HCT116 (cell line): ENCODE measurements around the gene PEX10. TPM values are rescaled to one million over a fixed set of nuclear protein-coding genes. Genes with fewer than 3 reads are reported as not detected.

Experiments
- ATAC-seq: fragments of 200-7000 bp; cut with Tn5 transposase; 2 replicates; pipeline ENCODE4 v1.9.1; 2020; ENCODE audit warnings: mild to moderate bottlenecking, moderate library complexity
- BruUV-seq: library from RNA; stranded (reverse); fragments of 400-500 nt; replicated peaks from 2 replicates; lab custom pipeline; 2021; lab: Mats Ljungman, UMichigan
- CTCF ChIA-PET: fragments of 300-600 bp; sonication (Branson Sonifier 250); formaldehyde crosslinking; loops from one replicate; lab custom pipeline; 2021; ENCODE audit warnings: antibody characterized with exemption; lab: Charles Lee
- POLR2A ChIA-PET: fragments of 300-600, 350-600 bp; sonication (Branson Sonifier 250); formaldehyde crosslinking; loops from one replicate; lab custom pipeline; 2021; ENCODE audit warnings: antibody characterized with exemption; lab: Charles Lee
- RAD21 ChIA-PET, 2 experiments: fragments of 300-600 bp; sonication (Branson Sonifier 250); formaldehyde crosslinking; loops; one replicate each; lab custom pipeline; 2023; ENCODE audit warnings: low total read pairs in 2 of 2; ENCODE audit not compliant: uncharacterized antibody in 2 of 2, unreplicated experiment in 2 of 2, low non-redundant PET in 1 of 2; lab: Charles Lee
- DNase-seq: peaks from one replicate; pipeline ENCODE4 v3.0.0-alpha.2; 2010; ENCODE audit warnings: low read depth, low spot score
- H2AFZ ChIP-seq: fragments of 200-600 bp; shearing (Covaris generic), sonication (generic); 2 replicates; pipeline ENCODE4 v1.6.1; 2017; ENCODE audit warnings: low read depth, mixed run types, mixed read lengths, antibody characterized with exemption, low read length; ENCODE audit not compliant: poor library complexity, severe bottlenecking
- H3K27ac ChIP-seq: 2 replicates; pipeline ENCODE4 v1.5.1; 2012; ENCODE audit warnings: low read depth, low read length
- H3K27me3 ChIP-seq: fragments of 200-600 bp; sonication (generic); 2 replicates; pipeline ENCODE4 v1.6.1; 2016; ENCODE audit warnings: mixed run types, low read length, mixed read lengths; ENCODE audit not compliant: insufficient read depth
- H3K36me3 ChIP-seq, 2 experiments: fragments of 200-500 bp in 1 of 2; fragments of 200-600 bp in 1 of 2; sonication (Bioruptor generic) in 1 of 2; sonication (generic) in 1 of 2; 2 replicates each; pipeline versions ENCODE4 v1.5.1 to v1.6.1; 2014 to 2016; ENCODE audit warnings: low read length in 2 of 2, inconsistent platforms in 1 of 2, mixed read lengths in 1 of 2, mixed run types in 1 of 2; ENCODE audit not compliant: insufficient read depth in 2 of 2, control insufficient read depth in 1 of 2
- H3K4me1 ChIP-seq, 2 experiments: fragments of 200-600 bp in 1 of 2; sonication (generic) in 1 of 2; 2 replicates each; pipeline versions ENCODE4 v1.5.1 to v1.6.1; 2012 to 2017; ENCODE audit warnings: low read length in 2 of 2, inconsistent platforms in 1 of 2, mild to moderate bottlenecking in 1 of 2, mixed read lengths in 1 of 2, mixed run types in 1 of 2, moderate library complexity in 1 of 2; ENCODE audit not compliant: insufficient read depth in 2 of 2, control insufficient read depth in 1 of 2
- H3K4me2 ChIP-seq: fragments of 200-600 bp; sonication (generic); 2 replicates; pipeline ENCODE4 v1.6.1; 2017; ENCODE audit warnings: mixed run types, low read length, mixed read lengths
- H3K4me3 ChIP-seq, 2 experiments: fragments of 200-600 bp in 1 of 2; sonication (generic) in 1 of 2; replicated peaks in 1 of 2; 2 replicates each; pipeline ENCODE4 v1.5.1; 2011 to 2016; ENCODE audit warnings: low read length in 2 of 2, control low read depth in 1 of 2, low read depth in 1 of 2, mild to moderate bottlenecking in 1 of 2, mixed read lengths in 1 of 2, mixed run types in 1 of 2
- H3K79me2 ChIP-seq: fragments of 200-600 bp; sonication (generic); 2 replicates; pipeline ENCODE4 v1.6.1; 2017; ENCODE audit warnings: mild to moderate bottlenecking, mixed run types, low read length, moderate library complexity, mixed read lengths; ENCODE audit not compliant: insufficient read depth
- H3K9ac ChIP-seq: fragments of 200-600 bp; sonication (generic); 2 replicates; pipeline ENCODE4 v1.6.1; 2016; ENCODE audit warnings: low read length, mixed read lengths
- H3K9me2 ChIP-seq: fragments of 200-600 bp; sonication (generic), shearing (Covaris generic); 2 replicates; pipeline ENCODE4 v1.6.1; 2017; ENCODE audit warnings: mixed run types, mild to moderate bottlenecking, moderate library complexity; ENCODE audit not compliant: insufficient read depth
- H3K9me3 ChIP-seq, 2 experiments: fragments of 200-500 bp in 1 of 2; fragments of 200-600 bp in 1 of 2; sonication (Bioruptor generic) in 1 of 2; sonication (generic) in 1 of 2; 2 replicates each; pipeline ENCODE4 v1.6.1; 2014 to 2017; ENCODE audit warnings: low read length in 2 of 2, mixed read lengths in 2 of 2, inconsistent platforms in 1 of 2, low read depth in 1 of 2, mild to moderate bottlenecking in 1 of 2, mixed run types in 1 of 2, moderate library complexity in 1 of 2; ENCODE audit not compliant: control insufficient read depth in 1 of 2, insufficient read depth in 1 of 2
- H4K20me1 ChIP-seq: fragments of 200-600 bp; sonication (generic), shearing (Covaris generic); 2 replicates; pipeline ENCODE4 v1.6.1; 2017; ENCODE audit warnings: mixed run types, mild to moderate bottlenecking, moderate library complexity; ENCODE audit not compliant: insufficient read depth
- ATF3 ChIP-seq: IDR thresholded peaks from 2 replicates; pipeline ENCODE4 v1.6.1; 2012
- CBX3 ChIP-seq: IDR thresholded peaks from 2 replicates; pipeline ENCODE4 v1.6.1; 2012; ENCODE audit warnings: low read depth
- CEBPB ChIP-seq: IDR thresholded peaks from 2 replicates; pipeline ENCODE4 v1.6.1; 2012; ENCODE audit warnings: low read depth
- CTCF ChIP-seq, 3 experiments: fragments of 200-600 bp in 1 of 3; sonication (generic) in 1 of 3; IDR thresholded peaks in 2 of 3; conservative IDR thresholded peaks in 1 of 3; 2 replicates each; pipeline ENCODE4 v1.5.1; 2012 to 2017; ENCODE audit warnings: low read depth in 2 of 3, low read length in 2 of 3, antibody characterized with exemption in 1 of 3, borderline replicate concordance in 1 of 3, control low read depth in 1 of 3, mild to moderate bottlenecking in 1 of 3, mixed read lengths in 1 of 3, mixed run types in 1 of 3, moderate library complexity in 1 of 3; ENCODE audit not compliant: insufficient read depth in 1 of 3
- EGR1 ChIP-seq: IDR thresholded peaks from 2 replicates; pipeline ENCODE4 v1.6.1; 2012; ENCODE audit warnings: low read depth
- EZH2phosphoT487 ChIP-seq: fragments of 200-600 bp; IDR thresholded peaks from 2 replicates; pipeline ENCODE4 v1.6.1; 2018; ENCODE audit warnings: antibody characterized with exemption, borderline replicate concordance
- FOSL1 ChIP-seq: IDR thresholded peaks from 2 replicates; pipeline ENCODE4 v1.6.1; 2012; ENCODE audit warnings: low read depth
- JUND ChIP-seq: IDR thresholded peaks from 2 replicates; pipeline ENCODE4 v1.6.1; 2012
- POLR2A ChIP-seq: IDR thresholded peaks from 2 replicates; pipeline ENCODE4 v1.7.0; 2011; ENCODE audit warnings: borderline replicate concordance; ENCODE audit not compliant: insufficient read depth, insufficient read length; ENCODE audit errors: extremely low read depth
- RAD21 ChIP-seq: IDR thresholded peaks from 2 replicates; pipeline ENCODE4 v1.6.1; 2012; ENCODE audit warnings: low read depth, mild to moderate bottlenecking
- REST ChIP-seq: IDR thresholded peaks from 2 replicates; pipeline ENCODE4 v1.6.1; 2012; ENCODE audit warnings: low read depth
- SP1 ChIP-seq: IDR thresholded peaks from 2 replicates; pipeline ENCODE4 v1.6.1; 2012; ENCODE audit warnings: low read depth
- TCF7L2 ChIP-seq: IDR thresholded peaks from 2 replicates; pipeline ENCODE4 v1.7.0; 2011; ENCODE audit warnings: borderline replicate concordance, inconsistent platforms; ENCODE audit not compliant: insufficient read depth, insufficient read length; ENCODE audit errors: extremely low read depth
- YY1 ChIP-seq: IDR thresholded peaks from 2 replicates; pipeline ENCODE4 v1.6.1; 2011; ENCODE audit warnings: low read length, low read depth, moderate library complexity, mild to moderate bottlenecking; ENCODE audit not compliant: insufficient replicate concordance; ENCODE audit errors: extremely low read depth
- ZBTB33 ChIP-seq: IDR thresholded peaks from 2 replicates; pipeline ENCODE4 v1.6.1; 2011; ENCODE audit warnings: mild to moderate bottlenecking, low read length, moderate library complexity; ENCODE audit not compliant: insufficient replicate concordance; ENCODE audit errors: extremely low read depth
- ZFX ChIP-seq: fragments of 450-650 bp; IDR thresholded peaks from 2 replicates; pipeline ENCODE4 v1.6.1; 2017
- ZNF274 ChIP-seq: fragments of 200-500 bp; sonication (Bioruptor generic); IDR thresholded peaks from 2 replicates; pipeline ENCODE4 v1.6.1; 2014; ENCODE audit warnings: mild to moderate bottlenecking, low read depth, low read length, inconsistent platforms
- intact Hi-C: fragments of 100-400 bp; cut with micrococcal nuclease; formaldehyde crosslinking; loops from 2 replicates; pipeline ENCODE4 v1.10.0; 2022
- total RNA-seq: library from RNA; stranded (reverse); gene quantifications from one replicate; pipeline ENCODE4 v1.2.1, GENCODE V29; 2021; ENCODE audit not compliant: unreplicated experiment

PEX10 gene
- total RNA-seq, 1 experiment from 2014 or later, result 27.9 TPM

GRCh38 chr1:2391041-2391930 lies 21.1 kb downstream of the PEX10 start, which contains the start of the genes MORN1 and RER1:
MORN1 (minus strand) TSS chr1:2391554; CDS start chr1:2391533, 21 bp downstream.
RER1 (plus strand) TSS chr1:2391841; CDS start chr1:2395791, 3,950 bp downstream.
- Histone ChIP-seq H4K20me1 (0 out of 2 replicates have a peak, but pooled peaks cover 7% of the 10 kb centered on the region), H3K27me3 (no peaks in the 10 kb centered on the region), H3K79me2 (peaks cover 65% of the 10 kb centered on the region), H2AFZ (no peak within 1 kb of the TSS), H3K4me3 (peak within 1 kb of the TSS; percentile 92 to 99), H3K27ac (peak within 1 kb of the TSS; percentile 85), H3K4me2 (peak within 1 kb of the TSS; percentile 96), H3K9me2 (no peaks in the 10 kb centered on the region), H3K36me3 (peaks cover 17 to 26% of the 10 kb centered on the region in 2 experiments), H3K4me1 (peaks cover 17 to 25% of the 10 kb centered on the region in 2 experiments), H3K9me3 (no peaks in the 10 kb centered on the region), H3K9ac (peak within 1 kb of the TSS; percentile 94)
- intact Hi-C loops, result no loop called here
- BruUV-seq, result no TSS peak
- ChIA-PET CTCF (interaction anchor here (1.0 to 2.2 kb wide), 6 partner anchors 9 to 251 kb away, joined by 3 to 16 read pairs (median 5); partner anchors contain the start of gene FAAP20), POLR2A (interaction anchor here (0.6 to 1.5 kb wide), 5 partner anchors 9 to 201 kb away, joined by 3 to 7 read pairs (median 4); partner anchors contain the start of gene FAAP20), RAD21 (interaction anchor here (0.7 to 1.1 kb wide), 4 partner anchors 9 to 196 kb away, joined by 3 to 5 read pairs (median 4); partner anchors contain the start of gene FAAP20 (in 1 of the 2))
- DNase-seq, result peak; percentile 96
- peak; percentile 92 for ATAC-seq
- TF ChIP-seq CTCF (IDR thresholded peaks at IDR 0.05 in 2 of 3, conservative IDR thresholded peaks at IDR 0.05 in 1 of 3; ENCODE audit: borderline replicate concordance in 1 of 3, insufficient read depth in 1 of 3, low read depth in 2 of 3, low read length in 2 of 3) (no peak), ATF3 (no peak), TCF7L2 (peak; percentile 30), FOSL1 (no peak), RAD21 (no peak), POLR2A (peak; percentile 51), YY1 (peak; percentile 94), ZBTB33 (no peak), CBX3 (no peak), ZFX (peak; percentile 75; the same call in 1 of the 2 replicates), ZNF274 (no peak), SP1 (peak; percentile 88), EZH2phosphoT487 (no peak), CEBPB (no peak), REST (no peak), EGR1 (peak; percentile 85), JUND (no peak)
